Liver (tissue), 9 donors: ENCODE data around the gene MCTP2. TPM values are rescaled to one million over a fixed set of nuclear protein-coding genes. Genes with fewer than 3 reads are reported as not detected.

ENCODE experiments used
- DNase-seq: peaks from one replicate; pipeline ENCODE4 v3.0.0-alpha.2; 2017; ENCODE audit warnings: low spot score
- H3K27ac ChIP-seq, 2 donors: one replicate each; pipeline ENCODE4 v1.7.0; 2013; ENCODE audit warnings: inconsistent platforms in 2 of 2, low read length in 2 of 2, control low read depth in 1 of 2, low read depth in 1 of 2, mild to moderate bottlenecking in 1 of 2
- H3K27me3 ChIP-seq, 4 donors: one replicate each; pipeline versions ENCODE4 v1.6.1 to v1.7.0; 2013; ENCODE audit warnings: low read length in 3 of 4, inconsistent platforms in 1 of 4, mild to moderate bottlenecking in 1 of 4, moderate library complexity in 1 of 4; ENCODE audit not compliant: control insufficient read depth in 4 of 4, insufficient read depth in 4 of 4
- H3K36me3 ChIP-seq, 4 donors: one replicate each; pipeline versions ENCODE4 v1.6.1 to v1.7.0; 2013; ENCODE audit warnings: low read length in 3 of 4, mild to moderate bottlenecking in 3 of 4, low read depth in 1 of 4, moderate library complexity in 1 of 4; ENCODE audit not compliant: control insufficient read depth in 4 of 4, insufficient read depth in 3 of 4
- H3K4me1 ChIP-seq, 4 donors: one replicate each; pipeline versions ENCODE4 v1.6.1 to v1.7.0; 2013; ENCODE audit warnings: low read length in 3 of 4, mild to moderate bottlenecking in 3 of 4, moderate library complexity in 1 of 4; ENCODE audit not compliant: control insufficient read depth in 4 of 4, insufficient read depth in 4 of 4
- H3K4me3 ChIP-seq, 3 donors: one replicate each; pipeline versions ENCODE4 v1.6.1 to v1.7.0; 2013; ENCODE audit warnings: low read length in 3 of 3, control low read depth in 1 of 3, low read depth in 1 of 3, mild to moderate bottlenecking in 1 of 3
- H3K9ac ChIP-seq, 2 donors: one replicate each; pipeline ENCODE4 v1.7.0; 2013; ENCODE audit warnings: low read length in 2 of 2, mild to moderate bottlenecking in 2 of 2, moderate library complexity in 2 of 2, control low read depth in 1 of 2, low read depth in 1 of 2
- H3K9me3 ChIP-seq, 4 donors: one replicate each; pipeline versions ENCODE4 v1.6.1 to v1.7.0; 2013; ENCODE audit warnings: low read length in 3 of 4; ENCODE audit not compliant: control insufficient read depth in 4 of 4
- CTCF ChIP-seq: fragments of 150-350 bp; IDR thresholded peaks from 2 replicates; pipeline ENCODE4 v1.5.1; 2017; ENCODE audit warnings: improper control_type of control experiment, low read depth, low read length; ENCODE audit not compliant: missing input control
- EGR1 ChIP-seq, 2 donors: IDR thresholded peaks; 2 replicates each; pipeline ENCODE4 v1.6.1; 2016 to 2018; ENCODE audit warnings: antibody characterized with exemption in 2 of 2, low read depth in 2 of 2
- FOXA2 ChIP-seq: IDR thresholded peaks from 2 replicates; pipeline ENCODE4 v1.6.1; 2016; ENCODE audit warnings: antibody characterized with exemption
- GABPA ChIP-seq, 2 donors: IDR thresholded peaks in 1 of 2; conservative IDR thresholded peaks in 1 of 2; 2 replicates each; pipeline ENCODE4 v1.6.1; 2016; ENCODE audit warnings: antibody characterized with exemption in 2 of 2, mild to moderate bottlenecking in 1 of 2, moderate library complexity in 1 of 2
- HNF4G ChIP-seq: IDR thresholded peaks from 2 replicates; pipeline ENCODE4 v1.6.1; 2016; ENCODE audit warnings: antibody characterized with exemption
- JUND ChIP-seq, 2 donors: IDR thresholded peaks; 2 replicates each; pipeline ENCODE4 v1.6.1; 2016; ENCODE audit warnings: antibody characterized with exemption in 2 of 2
- MAX ChIP-seq: IDR thresholded peaks from 2 replicates; pipeline ENCODE4 v1.6.1; 2016; ENCODE audit warnings: antibody characterized with exemption
- REST ChIP-seq: IDR thresholded peaks from 2 replicates; pipeline ENCODE4 v1.6.1; 2016; ENCODE audit warnings: antibody characterized with exemption, mild to moderate bottlenecking
- TAF1 ChIP-seq: conservative IDR thresholded peaks from 2 replicates; pipeline ENCODE4 v1.6.1; 2016; ENCODE audit warnings: antibody characterized with exemption, mild to moderate bottlenecking
- ZBTB33 ChIP-seq: IDR thresholded peaks from 2 replicates; pipeline ENCODE4 v1.6.1; 2016; ENCODE audit warnings: antibody characterized with exemption
- WGBS: extraction: QIAGEN DNeasy Blood & Tissue Kit; methylation state at CpG from one replicate; pipeline ENCODE4 v1.1.7; 2013; 5-methylcytosine and 5-hydroxymethylcytosine counted together
- polyA plus RNA-seq, 2 donors: library from polyadenylated mRNA; stranded (reverse) in 1 of 2; unstranded in 1 of 2; fragments of 200-250 nt in 1 of 2; fragments of >200 nt in 1 of 2; fragmentation: Nextera tagmentation in 1 of 2; extraction: Ambion mirVana in 1 of 2; gene quantifications; one replicate each; pipeline versions ENCODE4 v1.2.1 to v1.2.3, GENCODE V29; 2013 to 2015
- total RNA-seq, 2 donors: library from RNA; depleted of rRNA; stranded (reverse); fragments of >200 nt; gene quantifications; one replicate each; pipeline ENCODE4 v1.2.3, GENCODE V29; 2014
- donor health status: healthy.
- donor health status: healthy.
- donor health status: healthy.
- donor health status: healthy.
- donor health status: healthy.

Gene MCTP2
- total and polyA plus RNA-seq, 4 donors, result 0.43 to 9.9 (median 3.5) TPM

DNA sequence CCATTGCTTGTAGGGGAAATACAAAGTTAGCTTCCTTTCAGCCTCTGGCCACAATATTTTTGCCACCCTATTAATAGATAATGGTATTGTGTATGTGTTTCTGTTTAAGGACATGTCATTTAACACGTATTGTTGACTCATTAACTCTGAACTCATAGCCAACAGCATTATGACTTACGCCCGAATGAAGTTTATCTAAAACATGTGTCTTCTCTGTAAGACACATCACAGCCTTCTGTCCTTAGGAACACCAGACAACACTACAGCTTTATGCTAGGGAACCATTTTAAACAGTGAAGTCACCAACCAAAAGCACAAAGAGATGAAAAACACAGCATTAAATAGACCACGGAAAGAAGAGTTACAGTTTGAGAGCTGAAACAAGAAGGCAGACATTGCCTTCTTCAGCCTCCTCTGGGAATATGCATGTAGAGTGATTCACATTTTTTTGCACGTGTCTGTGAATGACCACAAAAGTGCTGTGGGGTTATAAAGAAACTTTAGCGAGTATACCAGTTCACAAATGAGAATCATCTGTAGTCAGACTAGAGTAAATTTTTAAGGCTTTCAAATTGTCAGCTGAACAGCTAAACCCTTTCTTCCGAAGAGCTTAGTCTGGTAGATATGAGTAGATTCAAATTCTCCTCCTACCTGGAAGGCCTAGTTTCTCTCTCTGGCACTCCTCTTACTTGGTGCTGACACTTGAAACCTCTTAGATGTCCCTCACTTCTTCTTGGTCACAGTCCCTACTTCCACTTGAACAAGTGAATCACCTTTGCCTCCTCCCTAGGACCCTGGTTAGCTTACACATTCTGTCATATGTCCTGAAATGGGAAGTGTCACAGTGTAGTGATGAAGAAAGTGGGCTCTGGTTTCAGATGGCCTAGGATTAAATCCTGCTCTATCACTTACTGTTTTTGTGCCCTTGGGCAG is 32.2 kb downstream of the MCTP2 start:
- no peaks in the 10 kb centered on the region for H3K4me1 ChIP-seq

More for the DNA sequence above, 32.2 kb downstream of the MCTP2 start:
- Histone ChIP-seq H3K27me3 (no peaks in the 10 kb centered on the region), H3K4me3 (no peak overlapping the region), H3K36me3 (no peaks in the 10 kb centered on the region), H3K9me3 (no peaks in the 10 kb centered on the region), H3K27ac (no peak overlapping the region), H3K9ac (no peak overlapping the region)
- DNase-seq, result no peak
- 81% methylated on average over 7 of the region's 7 CpGs for WGBS
- TF ChIP-seq CTCF (no peak), TAF1 (no peak), FOXA2 (no peak), GABPA (IDR thresholded peaks at IDR 0.05 in 1 of 2, conservative IDR thresholded peaks at IDR 0.05 in 1 of 2) (no peak), HNF4G (no peak), MAX (no peak), REST (no peak), EGR1 (IDR thresholded peaks at IDR 0.05; ENCODE audit: low read depth in 2 of 2) (no peak), ZBTB33 (no peak), JUND (IDR thresholded peaks at IDR 0.05) (no peak)
